Transverse colon (tissue), 4 donors: Measurements from ENCODE around the gene REEP1. TPM values are rescaled to one million over a fixed set of nuclear protein-coding genes. Genes with fewer than 3 reads are reported as not detected.
A peak's percentile ranks its signal among the peaks of the same experiment; 100 is the strongest.

ENCODE experiments used
- DNase-seq: peaks from one replicate; pipeline ENCODE4 v3.0.0-alpha.2; 2019
- H3K27ac ChIP-seq, 4 donors: fragments of 200-600 bp; sonication (generic); 2 replicates each; pipeline ENCODE4 v1.5.1; 2016 to 2018; ENCODE audit warnings: inconsistent platforms in 4 of 4
- H3K27me3 ChIP-seq: fragments of 200-600 bp; sonication (generic); 2 replicates; pipeline ENCODE4 v1.5.1; 2017; ENCODE audit warnings: inconsistent platforms
- H3K36me3 ChIP-seq, 4 donors: fragments of 200-600 bp; sonication (generic); 2 replicates each; pipeline ENCODE4 v1.5.1; 2017 to 2019; ENCODE audit warnings: inconsistent platforms in 4 of 4
- H3K4me1 ChIP-seq, 4 donors: fragments of 200-600 bp; sonication (generic); 2 replicates each; pipeline ENCODE4 v1.5.1; 2017 to 2020; ENCODE audit warnings: inconsistent platforms in 4 of 4
- H3K4me3 ChIP-seq, 4 donors: fragments of 200-600 bp; sonication (generic); 1 replicate in 1 of 4; 2 replicates in 3 of 4; pipeline versions ENCODE4 v1.5.1 to v1.6.1; 2017 to 2019; ENCODE audit warnings: inconsistent platforms in 4 of 4
- H3K9me3 ChIP-seq, 2 donors: fragments of 200-600 bp; sonication (generic); 2 replicates each; pipeline ENCODE4 v1.5.1; 2017 to 2019; ENCODE audit warnings: inconsistent platforms in 2 of 2
- CTCF ChIP-seq, 5 experiments: fragments of 200-600 bp in 3 of 5; fragments of 450-650 bp in 2 of 5; sonication (generic) in 3 of 5; IDR thresholded peaks; 1 replicate in 2 of 5; 2 replicates in 3 of 5; pipeline ENCODE4 v1.5.1; 2016 to 2017; ENCODE audit warnings: antibody characterized with exemption in 5 of 5, inconsistent platforms in 3 of 5, mild to moderate bottlenecking in 2 of 5, moderate library complexity in 1 of 5
- EP300 ChIP-seq: sonication (generic); formaldehyde crosslinking; IDR thresholded peaks from one replicate; pipeline ENCODE4 v1.6.1; 2017; ENCODE audit warnings: antibody characterized with exemption, low read depth
- POLR2A ChIP-seq: fragments of 450-650 bp; IDR thresholded peaks from one replicate; pipeline ENCODE4 v1.6.1; 2016; ENCODE audit warnings: antibody characterized with exemption, mild to moderate bottlenecking, moderate library complexity
- POLR2AphosphoS5 ChIP-seq, 3 donors: sonication (generic); formaldehyde crosslinking; IDR thresholded peaks; one replicate each; pipeline ENCODE4 v1.6.1; 2016; ENCODE audit warnings: antibody characterized with exemption in 3 of 3
- WGBS, 2 donors: methylation state at CpG; one replicate each; pipeline ENCODE4 v1.1.5; 2018; ENCODE audit warnings: low coverage in 1 of 2; 5-methylcytosine and 5-hydroxymethylcytosine counted together
- in situ Hi-C, 4 donors: fragments of 200-750 bp; cut with MboI; loops; one replicate each; pipeline versions ENCODE4 v1.15.0 to v1.15.1; 2017; ENCODE audit warnings: low sequenced_read_pairs in 3 of 4, low pct_ligation_motif_present in 1 of 4, low pct_unique_long_range_greater_than_20kb in 1 of 4
- intact Hi-C: fragments of 100-400 bp; cut with DNase I; formaldehyde crosslinking; loops from one replicate; pipeline ENCODE4 v1.15.1; 2023; ENCODE audit warnings: low total_unique reads
- total RNA-seq, 4 donors: library from RNA; depleted of rRNA; stranded (reverse); fragments of >200 nt; gene quantifications; one replicate each; pipeline ENCODE4 v1.1.0, GENCODE V29; 2016

The REEP1 gene
- total RNA-seq, 4 donors from 2014 or later = 14.1 to 196 (median 32.3) TPM

GRCh38 chr2:86275384-86275799 lies 62.0 kb downstream of the REEP1 start:
- peak; percentile 58 for DNase-seq
- intact Hi-C loops = no loop called here
- in situ Hi-C loops = no loop called here

GRCh38 chr2:86274918-86275275 lies 62.5 kb downstream of the REEP1 start:
- in situ Hi-C loops (no loop called here), intact Hi-C loops (no loop called here)
- 34% methylated on average over 3 of the region's 3 CpGs; no CpG with 5 or more reads in 1 of the 2 donors for WGBS, 2 donors
- Histone ChIP-seq H3K27me3 (no peaks in the 10 kb centered on the region), H3K4me1 (peaks cover 10 to 25% (median 22%) of the 10 kb centered on the region in 4 donors), H3K4me3 (no peak overlapping the region), H3K9me3 (peaks cover 15 to 17% of the 10 kb centered on the region in 2 donors), H3K27ac (peak overlapping the region; percentile 65 to 79 (median 74)), H3K36me3 (no peaks in the 10 kb centered on the region)
- peak; percentile 86 for DNase-seq
- TF ChIP-seq POLR2AphosphoS5 (IDR thresholded peaks at IDR 0.05) (peak in 2 of 3 donors; percentile 48 to 61), CTCF (IDR thresholded peaks at IDR 0.05) (no peak), POLR2A (no peak), EP300 (no peak)

More at GRCh38 chr2:86275384-86275799, 62.0 kb downstream of the REEP1 start:
- H3K27me3 ChIP-seq = no peaks in the 10 kb centered on the region
- no peaks in the 10 kb centered on the region for H3K36me3 ChIP-seq
- TF ChIP-seq EP300 = no peak
- TF ChIP-seq POLR2A = no peak
- TF ChIP-seq POLR2AphosphoS5 (IDR thresholded peaks at IDR 0.05) = no peak
- no peak for TF ChIP-seq CTCF (IDR thresholded peaks at IDR 0.05)
- H3K4me3 ChIP-seq = no peak overlapping the region
- peaks cover 10 to 29% (median 26%) of the 10 kb centered on the region in 4 donors for H3K4me1 ChIP-seq
- 0 to 48% methylated on average over 1 to 4 of the region's 4 CpGs for WGBS, 2 donors
- peaks cover 14 to 15% of the 10 kb centered on the region in 2 donors for H3K9me3 ChIP-seq
- peak overlapping the region; percentile 65 to 79 (median 74) for H3K27ac ChIP-seq

GRCh38 chr2:86274265-86274917 lies 63.0 kb downstream of the REEP1 start:
- H3K27ac ChIP-seq = peak overlapping the region; percentile 65 to 79 (median 74)
- no peaks in the 10 kb centered on the region for H3K27me3 ChIP-seq
- intact Hi-C loops = no loop called here
- WGBS, 2 donors = 44 to 55% methylated on average over 4 to 5 of the region's 5 CpGs
- H3K4me3 ChIP-seq = no peak overlapping the region
- peaks cover 10 to 23% (median 19%) of the 10 kb centered on the region in 4 donors for H3K4me1 ChIP-seq
- in situ Hi-C loops = no loop called here
- H3K9me3 ChIP-seq = peaks cover 15 to 17% of the 10 kb centered on the region in 2 donors
- no peak for TF ChIP-seq EP300
- TF ChIP-seq POLR2A = no peak
- TF ChIP-seq CTCF (IDR thresholded peaks at IDR 0.05) = no peak
- TF ChIP-seq POLR2AphosphoS5 (IDR thresholded peaks at IDR 0.05) = no peak
- no peak for DNase-seq
- no peaks in the 10 kb centered on the region for H3K36me3 ChIP-seq

- TF ChIP-seq EP300 = no peak
- WGBS, 2 donors = 93% methylated on average over 2 of the region's 2 CpGs; no CpG with 5 or more reads in 1 of the 2 donors
- H3K27ac ChIP-seq = no peak overlapping the region
- intact Hi-C loops (no loop called here), in situ Hi-C loops (no loop called here)
- peaks cover 15 to 17% of the 10 kb centered on the region in 2 donors for H3K9me3 ChIP-seq
- peaks cover 10 to 23% (median 19%) of the 10 kb centered on the region in 4 donors for H3K4me1 ChIP-seq
- H3K27me3 ChIP-seq = no peaks in the 10 kb centered on the region
- H3K4me3 ChIP-seq = no peak overlapping the region
- H3K36me3 ChIP-seq = no peaks in the 10 kb centered on the region
- DNase-seq = no peak
Measured at GRCh38 chr2:86272111-86272510, 65.3 kb downstream of the REEP1 start.

GRCh38 chr2:86271248-86271647 lies 66.2 kb downstream of the REEP1 start:
- Histone ChIP-seq H3K27me3 (no peaks in the 10 kb centered on the region), H3K36me3 (no peaks in the 10 kb centered on the region), H3K9me3 (peaks cover 15 to 17% of the 10 kb centered on the region in 2 donors), H3K4me3 (no peak overlapping the region), H3K27ac (no peak overlapping the region), H3K4me1 (peaks cover 10 to 23% (median 19%) of the 10 kb centered on the region in 4 donors)
- DNase-seq = no peak
- intact Hi-C loops = no loop called here
- in situ Hi-C loops = no loop called here
- TF ChIP-seq POLR2AphosphoS5 (IDR thresholded peaks at IDR 0.05) = no peak
